Stimulated activated CD8-positive, alpha-beta memory T cell treated with anti-CD3 and anti-CD28 coated beads, Interleukin-12 subunit alpha, Interleukin-12 subunit beta, amount 100 ng/mL, for 1 hour (primary cell): Measurements from ENCODE around the gene GABRD.

Experiments used
- DNase-seq: peaks from one replicate; pipeline ENCODE4 v3.0.0-alpha.2; 2020; ENCODE audit warnings: low read depth

GABRD gene

DNA sequence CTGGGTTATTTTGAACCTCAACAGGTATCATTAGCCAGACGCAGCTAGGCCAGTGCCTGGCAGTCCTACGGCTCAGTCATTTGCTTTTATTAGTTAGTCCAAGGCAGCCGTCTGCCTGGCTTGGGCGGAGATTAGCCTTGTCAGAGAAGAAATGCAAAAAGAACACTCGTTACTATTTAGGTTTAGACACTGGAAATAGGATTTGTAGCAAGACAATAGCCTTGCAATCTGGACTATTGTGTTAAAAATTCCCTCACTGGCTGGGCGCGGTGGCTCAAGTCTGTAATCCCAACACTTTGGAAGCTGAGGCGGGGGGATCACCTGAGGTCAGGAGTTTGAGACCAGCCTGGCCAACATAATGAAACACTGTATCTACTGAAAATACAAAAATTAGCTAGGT is 20.1 kb downstream of the GABRD start:
- DNase-seq, result no peak

DNA sequence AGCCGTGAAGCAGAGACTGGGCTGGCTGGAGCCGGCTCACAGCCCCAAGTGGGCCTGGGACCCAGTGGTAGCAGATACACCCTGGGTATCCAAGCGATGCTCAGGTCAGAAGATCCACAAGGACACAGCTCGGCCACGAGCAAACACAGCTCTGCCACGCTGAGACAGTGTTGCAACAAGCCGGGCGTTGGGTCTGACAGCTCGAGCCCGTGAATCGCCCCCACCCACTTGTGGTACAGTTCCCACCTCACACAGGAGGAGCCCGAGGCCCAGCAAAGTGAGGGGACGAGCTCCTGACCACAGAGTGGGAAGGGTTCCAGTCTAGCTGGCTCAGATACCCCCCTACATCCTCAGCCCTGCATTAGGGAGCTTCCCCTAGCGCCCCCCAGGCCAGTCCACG is 22.2 kb downstream of the GABRD start:
- DNase-seq, result no peak

GRCh38 chr1:2041887-2042286 is 22.7 kb downstream of the GABRD start:
- DNase-seq, result no peak

DNA sequence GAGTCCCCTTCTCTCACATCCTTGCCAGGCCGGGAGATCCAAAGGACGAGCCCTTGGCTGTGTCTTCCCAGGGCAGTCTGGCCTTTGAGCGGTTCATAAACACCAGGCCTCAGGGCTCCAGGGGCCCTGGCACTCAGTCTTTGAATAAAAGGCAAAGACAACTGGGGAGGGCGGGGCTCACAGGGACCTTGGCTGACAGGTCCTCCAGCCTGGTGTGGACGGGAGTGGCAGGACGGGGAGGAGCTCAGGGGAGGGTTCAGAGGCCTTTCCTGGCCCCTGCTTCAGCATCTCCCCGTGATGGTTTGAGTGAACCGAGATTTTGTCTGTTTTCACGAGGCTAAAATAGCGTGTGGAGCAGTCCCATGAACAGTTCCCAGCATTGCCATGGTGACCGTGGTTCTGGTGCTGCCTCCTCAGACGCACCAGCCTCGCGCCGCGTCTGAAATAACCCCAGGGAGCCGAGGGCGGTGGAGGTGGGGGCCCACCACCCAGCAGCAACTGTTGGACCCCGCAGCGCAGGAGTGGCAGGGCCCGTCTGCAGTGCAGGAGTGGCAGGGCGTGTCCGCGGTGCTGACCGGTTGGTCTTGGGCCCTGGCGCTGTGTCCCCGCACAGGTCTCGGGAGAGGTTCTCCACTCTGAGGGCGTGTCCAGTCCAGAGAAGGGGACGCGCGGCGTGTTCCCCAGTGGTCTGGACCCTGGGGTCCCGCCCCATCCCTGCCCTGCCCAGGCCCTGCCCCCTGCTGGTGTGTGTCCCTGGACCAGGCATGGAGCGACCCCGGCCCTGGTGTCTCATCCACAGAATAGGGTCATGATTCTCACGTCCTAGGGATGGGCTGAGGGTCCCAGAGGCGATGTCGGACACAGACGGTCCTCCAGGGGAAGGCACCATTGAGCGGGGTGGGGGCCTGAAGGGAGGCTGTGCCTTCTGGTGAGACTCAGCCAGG is 24.0 kb downstream of the GABRD start:
- DNase-seq, result no peak

GRCh38 chr1:2043886-2044285 is 24.7 kb downstream of the GABRD start:
- DNase-seq, result no peak

GRCh38 chr1:2044510-2045319 is 25.6 kb downstream of the GABRD start:
- peak; percentile 66 for DNase-seq

DNA sequence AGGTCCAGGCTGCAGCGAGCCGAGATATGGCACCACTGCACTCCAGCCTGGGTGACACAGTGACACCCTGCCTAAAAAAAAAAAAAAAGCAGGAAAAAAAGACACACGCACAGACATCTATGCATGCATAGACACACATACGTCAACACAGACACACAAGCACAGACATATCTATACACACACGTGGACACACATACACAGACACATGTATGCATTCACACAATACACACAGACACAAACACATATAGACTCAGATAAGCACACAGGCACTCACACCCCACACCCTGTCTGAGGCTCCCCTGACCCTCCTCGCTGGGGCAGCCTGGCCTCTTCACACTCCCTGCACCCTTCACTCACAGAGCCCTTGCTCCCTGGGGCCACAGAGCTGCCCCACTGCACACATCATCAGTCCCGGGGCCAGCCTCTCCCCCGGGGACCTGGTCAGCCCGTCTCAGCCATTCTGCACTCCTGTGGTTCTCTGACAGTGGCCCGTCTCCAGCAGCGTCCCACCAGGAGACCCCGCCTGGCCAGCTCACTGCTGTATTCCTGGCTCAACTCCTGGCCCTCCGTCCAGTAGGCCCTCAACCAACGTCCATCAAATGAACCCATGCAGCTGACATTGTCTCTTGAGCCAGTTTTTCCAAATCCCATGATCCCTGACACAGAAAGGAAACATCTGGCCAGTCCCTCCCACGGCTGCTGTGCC is 26.5 kb downstream of the GABRD start:
- no peak for DNase-seq

- DNase-seq, result no peak
Observed at GRCh38 chr1:2046174-2046917, 27.2 kb downstream of the GABRD start.

- no peak for DNase-seq
Observed at GRCh38 chr1:2046953-2047748, 28.0 kb downstream of the GABRD start.

DNA sequence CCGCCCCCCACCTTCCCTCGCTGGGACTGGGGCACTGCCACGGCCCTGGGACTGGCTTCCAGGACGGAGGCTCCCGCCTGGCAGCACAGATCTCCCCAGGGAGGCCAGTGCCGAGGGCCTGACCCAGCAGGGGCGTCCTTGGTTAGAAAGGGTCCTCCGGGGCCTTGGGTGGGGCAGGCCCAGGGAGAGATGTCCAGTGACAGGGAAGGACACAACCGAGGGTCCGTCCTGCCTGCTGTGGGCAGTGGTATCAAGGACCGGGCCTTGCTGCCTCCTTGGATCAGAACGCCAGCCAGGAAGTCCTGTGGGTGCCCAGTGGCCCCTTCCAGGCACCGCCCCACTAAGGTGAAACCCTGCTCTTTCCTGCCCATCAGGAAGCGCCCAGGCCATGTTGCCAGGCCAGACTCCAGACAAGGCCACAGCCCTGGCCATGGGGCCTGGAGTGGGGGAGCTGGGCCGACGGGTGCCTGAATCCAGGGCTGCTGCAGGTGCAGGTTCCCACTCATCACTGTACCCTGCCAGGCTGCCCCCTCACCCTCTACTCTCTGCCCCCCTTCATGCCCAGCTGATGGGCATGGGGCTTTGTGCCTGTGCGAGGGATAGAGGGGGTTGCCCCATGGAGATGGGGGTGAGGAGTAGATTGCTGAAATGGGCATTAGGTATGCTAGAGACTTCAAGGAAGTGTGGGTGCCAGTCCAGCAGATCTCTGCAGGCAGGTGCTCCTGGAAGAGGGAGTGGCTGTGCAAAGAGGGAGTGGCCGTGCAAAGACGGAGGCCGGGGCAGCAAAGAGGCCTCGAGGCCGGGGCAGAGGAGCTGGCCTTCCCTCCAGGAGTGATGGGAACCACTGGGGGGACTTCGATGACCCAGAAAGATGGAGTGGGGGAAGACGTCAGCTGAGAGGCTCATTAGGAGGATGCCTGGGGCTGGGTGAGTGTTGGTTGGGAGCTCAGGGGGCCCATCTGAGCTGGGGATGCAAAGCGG is 28.9 kb downstream of the GABRD start:
- DNase-seq, result no peak

DNA sequence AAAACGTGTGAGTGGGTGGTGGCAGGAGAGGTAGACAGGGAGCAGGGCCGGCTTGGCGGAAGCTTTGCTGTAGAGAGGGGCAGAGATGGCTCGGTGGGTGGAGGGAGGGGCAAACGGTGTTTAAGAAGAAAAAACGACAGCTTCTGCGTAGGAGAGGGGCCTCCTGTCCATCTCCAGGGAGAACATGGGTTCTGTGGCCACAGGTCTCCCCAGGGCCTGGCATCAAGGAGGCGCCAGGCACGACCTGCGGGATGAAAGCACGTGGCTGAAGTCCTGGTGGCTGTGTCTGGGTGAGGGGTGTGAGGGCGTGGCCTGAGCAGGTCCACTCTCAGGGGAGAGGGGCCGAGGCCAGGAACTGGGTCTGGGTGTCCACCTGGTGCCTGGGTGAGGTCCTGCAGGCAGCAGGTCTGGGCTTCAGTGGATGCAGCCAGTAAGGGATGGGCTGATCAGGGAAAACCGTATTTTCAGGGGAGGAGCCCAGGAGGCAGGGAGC is 30.1 kb downstream of the GABRD start:
- no peak for DNase-seq

GRCh38 chr1:2049718-2050431 is 30.7 kb downstream of the GABRD start, which contains the start of gene PRKCZ:
Gene PRKCZ, plus strand, starts transcription at chr1:2050411. Its CDS starts 220 bp downstream, at chr1:2050631.
- DNase-seq, result peak; percentile 87

DNA sequence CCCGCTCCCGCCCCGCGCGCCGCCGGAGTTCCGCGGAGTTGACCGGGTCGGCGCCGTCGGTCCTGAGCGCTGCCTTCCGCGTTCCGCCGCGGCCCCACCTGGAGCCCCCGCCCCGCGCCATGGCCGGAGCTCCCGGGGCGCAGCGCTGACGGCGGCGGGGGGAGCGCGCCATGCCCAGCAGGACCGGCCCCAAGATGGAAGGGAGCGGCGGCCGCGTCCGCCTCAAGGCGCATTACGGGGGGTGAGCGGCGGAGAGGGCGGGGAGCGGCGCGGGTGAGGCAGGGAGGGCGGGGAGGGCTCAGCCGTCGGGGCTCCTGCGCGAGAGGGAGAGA is 31.3 kb downstream of the GABRD start:
- DNase-seq, result no peak

DNA sequence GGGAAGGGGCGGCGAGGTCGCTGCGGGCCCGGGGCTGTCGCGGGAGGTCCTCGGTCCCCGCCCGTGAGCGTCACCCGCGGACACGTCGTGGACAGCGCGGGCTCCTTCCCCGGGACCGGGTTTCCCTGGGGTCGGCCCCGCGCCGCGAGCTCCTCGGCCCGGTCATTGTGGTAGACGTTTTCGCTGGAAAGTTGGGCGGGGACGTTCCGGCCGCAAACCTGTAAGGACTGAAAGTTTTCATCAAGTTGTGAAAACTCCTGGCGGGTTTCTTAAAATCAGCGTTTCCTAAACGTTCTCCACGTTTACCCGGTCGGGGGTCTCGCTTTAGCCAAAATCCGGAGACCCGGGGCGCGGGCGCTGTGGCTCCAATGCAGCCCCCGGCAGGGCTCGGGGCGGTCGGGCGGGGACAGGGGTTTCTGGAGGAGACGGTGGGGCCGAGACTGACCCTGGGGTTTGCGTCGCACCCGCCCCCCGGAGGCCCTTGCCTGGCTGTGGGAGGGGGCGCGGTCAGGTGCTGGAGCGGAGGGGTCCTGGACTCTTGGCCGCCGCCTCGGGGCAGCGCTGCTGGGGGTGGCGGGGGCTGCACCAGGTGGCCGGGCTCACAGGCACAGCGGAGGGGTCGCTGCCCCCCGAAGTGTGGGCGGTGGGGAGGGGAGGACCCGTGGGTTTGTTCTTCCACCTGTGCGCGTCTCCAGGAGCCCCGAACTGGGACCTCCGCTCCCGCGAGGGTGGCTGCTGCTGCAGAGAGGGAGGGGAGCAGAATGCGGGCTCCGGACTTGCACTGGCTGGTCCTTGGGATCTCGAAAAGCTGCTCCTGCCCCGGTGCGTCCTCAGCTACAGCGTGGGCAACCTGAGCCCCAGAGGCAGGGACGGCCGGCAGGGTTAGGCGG is 31.9 kb downstream of the GABRD start:
- no peak for DNase-seq

- no peak for DNase-seq
Observed at GRCh38 chr1:2052054-2052679, 33.0 kb downstream of the GABRD start.

DNA sequence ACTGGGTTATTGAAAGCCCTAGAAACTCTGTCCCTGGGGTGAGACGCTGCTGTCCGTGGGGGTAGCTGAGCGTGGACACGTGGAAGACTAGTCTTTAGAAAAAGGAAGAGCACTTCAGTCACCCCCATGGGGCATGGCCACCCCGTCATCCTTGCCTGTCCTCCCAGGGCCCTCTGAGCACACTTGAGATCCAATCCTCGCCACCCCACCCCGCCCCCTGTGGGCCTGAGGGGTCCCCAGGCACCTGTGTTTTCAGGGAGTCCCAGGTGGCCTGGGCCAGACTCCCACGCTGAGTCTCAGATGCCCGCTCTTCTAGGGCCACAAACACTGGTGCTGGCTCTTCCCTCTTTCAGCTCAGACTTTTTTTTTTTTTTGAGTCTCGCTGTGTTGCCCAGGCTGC is 33.6 kb downstream of the GABRD start:
- DNase-seq, result no peak

DNA sequence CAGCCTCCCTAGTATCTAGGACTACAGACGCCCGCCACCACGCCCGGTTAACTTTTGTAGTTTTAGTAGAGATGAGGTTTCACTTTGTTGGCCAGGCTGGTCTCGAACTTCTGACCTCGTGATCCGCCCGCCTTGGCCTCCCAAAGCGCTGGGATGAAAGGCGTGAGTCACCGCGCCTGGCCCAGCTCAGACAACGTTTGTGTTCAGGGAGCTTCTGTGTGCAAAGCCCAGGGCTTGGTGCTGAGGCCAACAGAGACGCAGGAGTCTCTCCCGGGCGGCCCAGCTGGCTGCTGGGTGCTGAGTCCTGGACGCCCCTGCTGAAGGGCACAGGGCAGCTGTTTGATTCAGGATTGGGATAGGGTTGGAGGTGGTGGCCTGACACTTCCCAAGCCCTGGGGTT is 34.1 kb downstream of the GABRD start:
- DNase-seq, result no peak
